H1 (cell line): Measurements from ENCODE around the gene SIK3.

Experiments
- EP300 ChIP-seq, 2 experiments: IDR thresholded peaks; 1 replicate in 1 of 2; 2 replicates in 1 of 2; pipeline ENCODE4 v1.6.1; 2011 to 2012; ENCODE audit warnings: low read depth in 2 of 2, low read length in 2 of 2, mild to moderate bottlenecking in 2 of 2, borderline replicate concordance in 1 of 2, inconsistent platforms in 1 of 2, moderate library complexity in 1 of 2
- EZH2 ChIP-seq: fragments of 200-600 bp; sonication (generic); IDR thresholded peaks from 2 replicates; pipeline ENCODE4 v1.7.1; 2012; ENCODE audit warnings: low read depth, mild to moderate bottlenecking, moderate library complexity, low read length, inconsistent platforms; ENCODE audit not compliant: severe bottlenecking
- HDAC2 ChIP-seq, 2 experiments: fragments of 300-600 bp in 1 of 2; sonication (generic) in 1 of 2; IDR thresholded peaks; 2 replicates each; pipeline ENCODE4 v1.6.1; 2011 to 2012; ENCODE audit warnings: low read depth in 2 of 2, low read length in 2 of 2, mild to moderate bottlenecking in 2 of 2, moderate library complexity in 2 of 2, borderline replicate concordance in 1 of 2, inconsistent platforms in 1 of 2
- POLR2A ChIP-seq, 2 experiments: IDR thresholded peaks; 1 replicate in 1 of 2; 2 replicates in 1 of 2; pipeline ENCODE4 v1.6.1; 2011; ENCODE audit warnings: low read depth in 2 of 2, low read length in 2 of 2, mild to moderate bottlenecking in 2 of 2; ENCODE audit errors: control extremely low read depth in 1 of 2
- SAP30 ChIP-seq: fragments of 300-600 bp; sonication (generic); IDR thresholded peaks from 2 replicates; pipeline ENCODE4 v1.7.1; 2012; ENCODE audit warnings: low read length, moderate library complexity, mild to moderate bottlenecking, inconsistent platforms; ENCODE audit not compliant: insufficient read depth, insufficient replicate concordance
- SP1 ChIP-seq: IDR thresholded peaks from 2 replicates; pipeline ENCODE4 v1.6.1; 2011; ENCODE audit warnings: low read depth, low read length
- SRF ChIP-seq: IDR thresholded peaks from 2 replicates; pipeline ENCODE4 v1.6.1; 2011; ENCODE audit warnings: mild to moderate bottlenecking, low read depth, low read length, moderate library complexity
- TAF1 ChIP-seq: IDR thresholded peaks from 2 replicates; pipeline ENCODE4 v1.6.1; 2011; ENCODE audit warnings: mild to moderate bottlenecking, low read depth, low read length
- TAF7 ChIP-seq: optimal IDR thresholded peaks from 2 replicates; pipeline ENCODE3; 2011; ENCODE audit warnings: low read depth, mild to moderate bottlenecking, inconsistent platforms, low read length, moderate library complexity, borderline replicate concordance
- TF ChIP-seq, protein P1 (sequence below), 3 experiments: IDR thresholded peaks; 1 replicate in 2 of 3; 2 replicates in 1 of 3; pipeline versions ENCODE4 v1.5.1 to v1.6.1; 2011; ENCODE audit warnings: low read length in 3 of 3, mild to moderate bottlenecking in 3 of 3, inconsistent platforms in 2 of 3, low read depth in 1 of 3, moderate library complexity in 1 of 3; ENCODE audit not compliant: insufficient read depth in 1 of 3; ENCODE audit errors: control extremely low read depth in 1 of 3

DNA sequence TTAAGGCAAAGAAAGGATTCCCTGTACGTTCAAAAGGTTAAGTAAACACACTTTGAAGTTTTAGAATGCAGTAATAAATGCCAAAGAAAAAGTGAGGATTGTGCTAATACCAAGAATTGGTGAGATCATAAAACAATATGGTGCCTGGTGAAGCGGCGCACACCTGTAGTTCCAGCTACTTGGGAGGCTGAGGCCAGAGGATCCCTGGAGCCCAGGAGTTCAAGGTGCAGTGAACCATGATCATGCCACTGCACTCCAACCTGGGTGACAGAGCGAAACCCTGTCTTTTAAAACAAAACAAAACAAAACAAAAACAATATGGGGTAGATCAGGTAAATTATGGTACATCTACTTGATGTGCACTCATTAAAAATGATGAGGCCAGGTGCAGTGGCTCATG is 187.4 kb downstream of the SIK3 start:
- TF ChIP-seq POLR2A (IDR thresholded peaks at IDR 0.05; ENCODE audit: control extremely low read depth in 1 of 2, low read depth in 2 of 2, low read length in 2 of 2) (no peak), SRF (no peak), HDAC2 (IDR thresholded peaks at IDR 0.05; ENCODE audit: borderline replicate concordance in 1 of 2, low read depth in 2 of 2, low read length in 2 of 2) (no peak), SP1 (no peak), EZH2 (no peak), TAF1 (no peak), TAF7 (no peak), EP300 (IDR thresholded peaks at IDR 0.05; ENCODE audit: borderline replicate concordance in 1 of 2, low read depth in 2 of 2, low read length in 2 of 2) (no peak), SAP30 (no peak)
- TF ChIP-seq, protein P1, sequence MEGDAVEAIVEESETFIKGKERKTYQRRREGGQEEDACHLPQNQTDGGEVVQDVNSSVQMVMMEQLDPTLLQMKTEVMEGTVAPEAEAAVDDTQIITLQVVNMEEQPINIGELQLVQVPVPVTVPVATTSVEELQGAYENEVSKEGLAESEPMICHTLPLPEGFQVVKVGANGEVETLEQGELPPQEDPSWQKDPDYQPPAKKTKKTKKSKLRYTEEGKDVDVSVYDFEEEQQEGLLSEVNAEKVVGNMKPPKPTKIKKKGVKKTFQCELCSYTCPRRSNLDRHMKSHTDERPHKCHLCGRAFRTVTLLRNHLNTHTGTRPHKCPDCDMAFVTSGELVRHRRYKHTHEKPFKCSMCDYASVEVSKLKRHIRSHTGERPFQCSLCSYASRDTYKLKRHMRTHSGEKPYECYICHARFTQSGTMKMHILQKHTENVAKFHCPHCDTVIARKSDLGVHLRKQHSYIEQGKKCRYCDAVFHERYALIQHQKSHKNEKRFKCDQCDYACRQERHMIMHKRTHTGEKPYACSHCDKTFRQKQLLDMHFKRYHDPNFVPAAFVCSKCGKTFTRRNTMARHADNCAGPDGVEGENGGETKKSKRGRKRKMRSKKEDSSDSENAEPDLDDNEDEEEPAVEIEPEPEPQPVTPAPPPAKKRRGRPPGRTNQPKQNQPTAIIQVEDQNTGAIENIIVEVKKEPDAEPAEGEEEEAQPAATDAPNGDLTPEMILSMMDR (IDR thresholded peaks at IDR 0.05; ENCODE audit: control extremely low read depth in 1 of 3, insufficient read depth in 1 of 3, low read depth in 1 of 3, low read length in 3 of 3) = no peak
